Stimulated activated memory B cell treated with anti-CD40 and anti-IgM and Interleukin-4, amounts not matched to agents 10 μg/mL and 1 μg/mL and 100 μg/mL, for 72 hours (primary cell): ENCODE results near the gene DCLRE1B.

Experiments
- ATAC-seq: fragments of 150-1000 bp; cut with Tn5 transposase; 2 replicates; pipeline ENCODE4 v1.10.0; 2021
- H3K27ac Mint-ChIP-seq: one replicate; pipeline ENCODE4 v1.8.0; 2022; ENCODE audit warnings: mild to moderate bottlenecking, mixed read lengths
- H3K27me3 Mint-ChIP-seq: one replicate; pipeline ENCODE4 v1.8.0; 2022; ENCODE audit warnings: mixed read lengths
- H3K36me3 Mint-ChIP-seq: one replicate; pipeline ENCODE4 v1.8.0; 2022; ENCODE audit warnings: mixed read lengths
- H3K4me1 Mint-ChIP-seq: one replicate; pipeline ENCODE4 v1.8.0; 2022; ENCODE audit warnings: mixed read lengths
- H3K4me3 Mint-ChIP-seq: one replicate; pipeline ENCODE4 v1.8.0; 2022; ENCODE audit warnings: mild to moderate bottlenecking, moderate library complexity, mixed read lengths
- H3K9me3 Mint-ChIP-seq: one replicate; pipeline ENCODE4 v1.8.0; 2022; ENCODE audit warnings: mixed read lengths

DCLRE1B gene

GRCh38 chr1:113904674-113905434 lies at the start of gene DCLRE1B, which contains the start of gene AP4B1:
DCLRE1B (plus strand) TSS chr1:113905326; CDS start chr1:113905587, 261 bp downstream.
AP4B1 (minus strand) TSS chr1:113904799; CDS start chr1:113904717, 82 bp downstream.
- H3K36me3 Mint-ChIP-seq, result peaks cover 40% of the 10 kb centered on the region

DNA sequence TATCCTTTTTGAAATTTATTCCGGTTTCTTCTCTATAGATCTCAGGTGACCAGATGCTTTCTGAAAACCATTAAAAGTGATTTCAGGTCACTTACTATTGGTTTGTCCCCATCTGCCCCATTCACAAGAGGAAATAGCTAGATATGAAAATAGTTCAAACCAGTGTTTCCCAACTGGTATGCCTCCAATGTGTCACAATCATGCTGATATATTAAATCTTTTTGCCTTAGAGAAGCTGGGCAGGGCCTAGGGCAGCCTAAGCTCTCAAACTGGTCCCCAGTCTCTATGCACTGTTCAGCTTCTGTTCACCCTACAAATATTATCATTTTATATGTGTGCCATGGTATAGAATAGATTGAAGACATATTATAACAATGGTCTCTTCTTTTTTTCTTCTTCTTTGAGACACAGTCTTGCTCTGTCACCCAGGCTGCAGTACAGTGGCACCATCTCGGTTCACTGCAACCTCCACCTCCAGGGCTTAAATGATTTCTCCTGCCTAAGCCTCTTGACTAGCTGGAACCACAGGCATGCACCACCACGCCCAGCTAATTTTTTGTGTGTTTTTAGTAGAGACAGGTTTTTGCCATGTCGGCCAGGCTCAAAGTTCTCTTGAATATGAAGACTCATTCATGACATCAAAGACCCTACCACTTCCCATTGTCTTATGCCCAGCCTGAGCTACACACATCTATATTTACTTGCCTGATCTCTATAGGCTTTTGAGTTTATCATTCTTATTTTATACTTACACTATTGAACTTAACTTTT lies 49.3 kb upstream of the DCLRE1B start:
- H3K27ac Mint-ChIP-seq, result no peak overlapping the region
- H3K9me3 Mint-ChIP-seq, result no peaks in the 10 kb centered on the region
- H3K27me3 Mint-ChIP-seq, result no peaks in the 10 kb centered on the region
- H3K4me3 Mint-ChIP-seq, result no peak overlapping the region
- peaks cover 39% of the 10 kb centered on the region for H3K4me1 Mint-ChIP-seq
- peaks cover 31% of the 10 kb centered on the region for H3K36me3 Mint-ChIP-seq
- no peak for ATAC-seq

More at GRCh38 chr1:113904674-113905434, at the start of gene DCLRE1B, which contains the start of gene AP4B1:
- H3K27me3 Mint-ChIP-seq, result no peaks in the 10 kb centered on the region
- H3K4me3 Mint-ChIP-seq, result peak within 1 kb of the TSS; percentile 80
- peaks cover 37% of the 10 kb centered on the region for H3K4me1 Mint-ChIP-seq
- H3K27ac Mint-ChIP-seq, result peak within 1 kb of the TSS; percentile 82
- no peaks in the 10 kb centered on the region for H3K9me3 Mint-ChIP-seq
- ATAC-seq, result peak; percentile 98

- H3K4me1 Mint-ChIP-seq, result peaks cover 41% of the 10 kb centered on the region
- H3K27me3 Mint-ChIP-seq, result no peaks in the 10 kb centered on the region
- ATAC-seq, result no peak
- no peak overlapping the region for H3K27ac Mint-ChIP-seq
- H3K36me3 Mint-ChIP-seq, result peaks cover 28% of the 10 kb centered on the region
- no peaks in the 10 kb centered on the region for H3K9me3 Mint-ChIP-seq
- H3K4me3 Mint-ChIP-seq, result no peak overlapping the region
Observed at GRCh38 chr1:113856401-113856790, 48.7 kb upstream of the DCLRE1B start.

- H3K36me3 Mint-ChIP-seq, result peaks cover 40% of the 10 kb centered on the region
- no peak for ATAC-seq
- peaks cover 55% of the 10 kb centered on the region for H3K4me1 Mint-ChIP-seq
- no peaks in the 10 kb centered on the region for H3K27me3 Mint-ChIP-seq
- H3K4me3 Mint-ChIP-seq, result no peak overlapping the region
- H3K27ac Mint-ChIP-seq, result peak overlapping the region; percentile 80
- H3K9me3 Mint-ChIP-seq, result peaks cover 3% of the 10 kb centered on the region
Observed at GRCh38 chr1:113857776-113858175, 47.4 kb upstream of the DCLRE1B start.

DNA sequence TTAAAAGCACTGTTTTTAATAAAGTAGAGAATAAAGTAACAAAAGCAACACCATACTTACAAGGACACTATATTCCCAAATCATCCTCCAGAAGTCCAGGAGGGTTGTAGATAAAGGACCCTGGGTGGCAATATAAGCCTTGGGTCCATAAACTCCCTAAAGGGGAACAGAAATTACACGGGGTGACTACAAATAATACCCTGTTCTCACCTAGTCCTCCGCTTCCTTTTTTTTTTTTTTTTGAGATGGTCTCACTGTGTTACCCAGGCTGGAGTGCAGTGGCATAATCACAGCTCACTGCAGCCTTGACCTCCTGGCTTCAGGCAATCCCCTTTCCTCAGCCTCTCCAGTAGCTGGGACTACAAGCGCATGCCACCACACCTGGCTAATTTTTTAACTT lies 46.7 kb upstream of the DCLRE1B start:
- peak; percentile 87 for ATAC-seq
- Mint-ChIP-seq H3K4me1 (peaks cover 61% of the 10 kb centered on the region), H3K4me3 (peak overlapping the region; percentile 4), H3K36me3 (peaks cover 47% of the 10 kb centered on the region), H3K9me3 (peaks cover 3% of the 10 kb centered on the region), H3K27me3 (no peaks in the 10 kb centered on the region), H3K27ac (peak overlapping the region; percentile 80)

- Mint-ChIP-seq H3K4me3 (peak overlapping the region; percentile 66), H3K9me3 (peaks cover 3% of the 10 kb centered on the region), H3K27ac (peak overlapping the region; percentile 80), H3K27me3 (no peaks in the 10 kb centered on the region), H3K36me3 (peaks cover 47% of the 10 kb centered on the region), H3K4me1 (peaks cover 62% of the 10 kb centered on the region)
- no peak for ATAC-seq
Observed at GRCh38 chr1:113858982-113859381, 46.1 kb upstream of the DCLRE1B start.

DNA sequence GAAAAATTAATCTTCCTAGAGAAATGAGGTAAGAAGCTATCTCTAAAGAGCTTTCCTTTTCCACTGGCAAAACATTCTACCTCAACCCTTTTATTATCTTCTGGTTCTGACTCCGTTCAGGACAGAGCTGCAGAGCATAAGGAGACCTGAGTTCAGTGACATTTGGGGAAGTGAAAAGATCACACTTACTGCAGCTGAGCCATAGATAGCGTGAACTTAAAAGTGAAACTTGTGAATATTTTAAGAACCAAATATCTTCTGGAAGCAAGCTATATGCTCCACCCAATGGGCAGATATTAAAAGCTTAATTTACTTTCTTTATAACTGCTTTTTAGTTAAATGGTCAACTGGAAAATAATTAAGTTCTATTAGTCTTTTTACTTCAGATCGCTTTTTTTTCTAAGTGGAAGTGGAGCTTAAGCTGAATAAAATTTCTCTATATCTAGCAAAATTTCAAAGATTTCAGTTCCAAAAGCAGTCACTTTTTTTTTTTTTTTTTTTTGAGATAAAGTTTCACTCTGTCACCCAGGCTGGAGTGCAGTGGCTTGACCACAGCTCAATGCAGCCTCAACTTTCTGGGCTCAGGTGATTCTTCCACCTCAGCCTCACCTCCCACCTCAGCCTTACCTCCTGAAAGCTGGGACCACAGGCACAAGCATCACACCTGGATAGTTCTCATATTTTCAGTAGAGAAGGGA lies 45.5 kb upstream of the DCLRE1B start:
- peaks cover 3% of the 10 kb centered on the region for H3K9me3 Mint-ChIP-seq
- peaks cover 68% of the 10 kb centered on the region for H3K4me1 Mint-ChIP-seq
- peak overlapping the region; percentile 66 for H3K4me3 Mint-ChIP-seq
- ATAC-seq, result peak; percentile 96
- no peaks in the 10 kb centered on the region for H3K27me3 Mint-ChIP-seq
- peaks cover 40% of the 10 kb centered on the region for H3K36me3 Mint-ChIP-seq
- peak overlapping the region; percentile 80 for H3K27ac Mint-ChIP-seq

GRCh38 chr1:113860891-113861290 lies 44.2 kb upstream of the DCLRE1B start:
- no peak overlapping the region for H3K4me3 Mint-ChIP-seq
- H3K27ac Mint-ChIP-seq, result peak overlapping the region; percentile 80
- ATAC-seq, result no peak
- H3K4me1 Mint-ChIP-seq, result peaks cover 72% of the 10 kb centered on the region
- peaks cover 32% of the 10 kb centered on the region for H3K36me3 Mint-ChIP-seq
- no peaks in the 10 kb centered on the region for H3K27me3 Mint-ChIP-seq
- H3K9me3 Mint-ChIP-seq, result peaks cover 3% of the 10 kb centered on the region

- H3K4me1 Mint-ChIP-seq, result peaks cover 72% of the 10 kb centered on the region
- H3K36me3 Mint-ChIP-seq, result peaks cover 25% of the 10 kb centered on the region
- ATAC-seq, result no peak
- H3K9me3 Mint-ChIP-seq, result peaks cover 3% of the 10 kb centered on the region
- peak overlapping the region; percentile 80 for H3K27ac Mint-ChIP-seq
- H3K4me3 Mint-ChIP-seq, result no peak overlapping the region
- no peaks in the 10 kb centered on the region for H3K27me3 Mint-ChIP-seq
Observed at GRCh38 chr1:113861641-113862040, 43.5 kb upstream of the DCLRE1B start.

DNA sequence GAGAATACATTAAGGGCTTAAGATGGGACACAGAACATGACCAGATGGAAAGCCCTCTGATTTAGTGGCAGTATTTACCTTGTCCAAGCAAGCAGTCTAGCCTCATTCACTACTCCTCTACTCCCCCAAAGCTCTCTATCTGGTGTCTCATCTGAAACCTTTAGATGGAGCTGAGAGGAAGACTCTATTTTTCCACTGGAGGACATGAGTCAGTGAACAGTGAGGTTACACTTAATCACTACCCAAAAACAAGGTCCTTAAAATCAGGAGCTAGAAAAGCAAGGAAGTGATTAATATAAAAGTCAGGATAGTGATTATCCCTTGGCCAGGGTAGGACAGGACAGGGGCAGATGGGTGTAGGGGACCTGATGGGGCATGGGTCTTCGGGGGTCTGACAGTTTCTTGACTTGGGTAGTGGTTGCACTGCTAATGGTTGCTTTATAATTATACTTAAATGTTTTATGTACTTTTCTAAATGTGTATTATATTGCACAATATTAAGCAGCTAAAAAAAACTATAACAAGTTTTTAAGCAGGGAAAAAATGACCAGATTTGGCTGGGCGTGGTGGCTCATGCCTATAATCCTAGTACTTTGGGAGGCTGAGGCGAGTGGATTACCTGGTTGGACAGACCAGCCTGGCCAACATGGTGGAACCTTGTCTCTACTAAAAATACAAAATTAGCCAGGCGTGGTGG lies 36.6 kb upstream of the DCLRE1B start:
- ATAC-seq, result peak; percentile 35
- peak overlapping the region; percentile 86 for H3K27ac Mint-ChIP-seq
- peak overlapping the region; percentile 50 for H3K4me3 Mint-ChIP-seq
- peaks cover 53% of the 10 kb centered on the region for H3K4me1 Mint-ChIP-seq
- no peaks in the 10 kb centered on the region for H3K27me3 Mint-ChIP-seq
- no peaks in the 10 kb centered on the region for H3K9me3 Mint-ChIP-seq
- H3K36me3 Mint-ChIP-seq, result no peaks in the 10 kb centered on the region

DNA sequence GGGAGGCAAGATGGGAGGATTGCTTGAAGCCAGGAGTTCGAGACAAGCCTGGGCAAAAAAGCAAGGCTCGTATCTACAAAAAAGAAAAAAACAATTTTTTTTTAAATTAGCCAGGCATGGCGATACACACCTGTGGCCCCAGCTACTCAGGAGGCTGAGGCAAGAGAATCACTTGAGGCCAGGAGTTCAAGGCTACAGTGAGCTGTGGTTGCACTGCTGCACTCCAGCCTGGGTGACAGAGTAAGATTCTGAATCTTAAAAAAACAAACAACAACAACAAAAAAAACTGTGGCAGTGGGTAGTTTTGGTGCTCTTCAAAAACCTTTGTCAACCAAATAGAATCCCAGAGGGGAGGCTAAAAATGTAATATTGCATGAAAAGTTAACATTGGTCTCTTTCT lies 34.3 kb upstream of the DCLRE1B start:
- Mint-ChIP-seq H3K27ac (peak overlapping the region; percentile 86), H3K4me3 (peak overlapping the region; percentile 72)

GRCh38 chr1:113871597-113872113 lies 33.5 kb upstream of the DCLRE1B start, which contains the start of gene PTPN22:
PTPN22 (minus strand) TSS chr1:113871712.
- no peaks in the 10 kb centered on the region for H3K27me3 Mint-ChIP-seq
- H3K36me3 Mint-ChIP-seq, result no peaks in the 10 kb centered on the region
- H3K4me1 Mint-ChIP-seq, result peaks cover 55% of the 10 kb centered on the region

More for the DNA sequence above, 34.3 kb upstream of the DCLRE1B start:
- Mint-ChIP-seq H3K4me1 (peaks cover 55% of the 10 kb centered on the region), H3K36me3 (no peaks in the 10 kb centered on the region), H3K27me3 (no peaks in the 10 kb centered on the region), H3K9me3 (no peaks in the 10 kb centered on the region)
- no peak for ATAC-seq

GRCh38 chr1:113872219-113872935 lies 32.7 kb upstream of the DCLRE1B start:
- H3K4me1 Mint-ChIP-seq, result peaks cover 55% of the 10 kb centered on the region
- no peaks in the 10 kb centered on the region for H3K9me3 Mint-ChIP-seq
- H3K27ac Mint-ChIP-seq, result peak overlapping the region; percentile 86
- H3K27me3 Mint-ChIP-seq, result no peaks in the 10 kb centered on the region
- H3K4me3 Mint-ChIP-seq, result no peak overlapping the region
- ATAC-seq, result no peak
- H3K36me3 Mint-ChIP-seq, result no peaks in the 10 kb centered on the region

More at GRCh38 chr1:113871597-113872113, 33.5 kb upstream of the DCLRE1B start, which contains the start of gene PTPN22:
- peak; percentile 98 for ATAC-seq
- H3K9me3 Mint-ChIP-seq, result no peaks in the 10 kb centered on the region
- H3K27ac Mint-ChIP-seq, result peak within 1 kb of the TSS; percentile 86
- peak within 1 kb of the TSS; percentile 75 for H3K4me3 Mint-ChIP-seq
